ENCODE data around the gene ZBTB7C. TPM values are rescaled to one million over a fixed set of nuclear protein-coding genes. Genes with fewer than 3 reads are reported as not detected.

The ZBTB7C gene
- polyA plus RNA-seq, 1 experiment: not detected

DNA sequence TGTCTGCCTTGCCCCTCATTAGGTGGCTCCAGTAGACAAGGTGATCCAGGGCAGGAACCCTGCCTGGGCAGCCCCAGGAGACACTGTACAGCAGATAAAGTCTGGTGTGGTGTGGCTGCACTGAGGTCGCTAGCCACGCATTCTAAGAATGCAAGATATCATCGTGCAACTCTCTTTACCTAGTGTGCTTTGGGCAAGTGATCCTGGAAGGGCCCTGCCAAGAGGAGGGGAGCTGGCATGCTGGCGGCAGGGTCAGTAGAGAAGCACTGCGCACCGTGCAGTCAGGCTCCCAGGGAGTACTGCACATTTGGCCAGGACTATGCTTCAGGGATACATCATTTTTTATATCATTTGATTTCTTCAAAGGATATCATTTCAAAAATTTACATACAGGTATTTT, 283.5 kb downstream of the ZBTB7C start:
- H3K36me3 ChIP-seq (ENCODE audit: control insufficient read depth, insufficient read depth, low read length): no peaks in the 10 kb centered on the region
- ChIA-PET POLR2A (no interaction called here), CTCF (no interaction called here)
- H3K4me3 ChIP-seq (ENCODE audit: low read depth, low read length): no peak overlapping the region
- TF ChIP-seq, protein P1, sequence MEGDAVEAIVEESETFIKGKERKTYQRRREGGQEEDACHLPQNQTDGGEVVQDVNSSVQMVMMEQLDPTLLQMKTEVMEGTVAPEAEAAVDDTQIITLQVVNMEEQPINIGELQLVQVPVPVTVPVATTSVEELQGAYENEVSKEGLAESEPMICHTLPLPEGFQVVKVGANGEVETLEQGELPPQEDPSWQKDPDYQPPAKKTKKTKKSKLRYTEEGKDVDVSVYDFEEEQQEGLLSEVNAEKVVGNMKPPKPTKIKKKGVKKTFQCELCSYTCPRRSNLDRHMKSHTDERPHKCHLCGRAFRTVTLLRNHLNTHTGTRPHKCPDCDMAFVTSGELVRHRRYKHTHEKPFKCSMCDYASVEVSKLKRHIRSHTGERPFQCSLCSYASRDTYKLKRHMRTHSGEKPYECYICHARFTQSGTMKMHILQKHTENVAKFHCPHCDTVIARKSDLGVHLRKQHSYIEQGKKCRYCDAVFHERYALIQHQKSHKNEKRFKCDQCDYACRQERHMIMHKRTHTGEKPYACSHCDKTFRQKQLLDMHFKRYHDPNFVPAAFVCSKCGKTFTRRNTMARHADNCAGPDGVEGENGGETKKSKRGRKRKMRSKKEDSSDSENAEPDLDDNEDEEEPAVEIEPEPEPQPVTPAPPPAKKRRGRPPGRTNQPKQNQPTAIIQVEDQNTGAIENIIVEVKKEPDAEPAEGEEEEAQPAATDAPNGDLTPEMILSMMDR (IDR thresholded peaks at IDR 0.05; ENCODE audit: insufficient read depth, low read depth, low read length): no peak
- DNase-seq (ENCODE audit: low read depth): no peak
- H3K27me3 ChIP-seq (ENCODE audit: control insufficient read depth, insufficient read depth, low read length): peaks cover 5% of the 10 kb centered on the region; the same call in 1 of the 2 replicates

DNA sequence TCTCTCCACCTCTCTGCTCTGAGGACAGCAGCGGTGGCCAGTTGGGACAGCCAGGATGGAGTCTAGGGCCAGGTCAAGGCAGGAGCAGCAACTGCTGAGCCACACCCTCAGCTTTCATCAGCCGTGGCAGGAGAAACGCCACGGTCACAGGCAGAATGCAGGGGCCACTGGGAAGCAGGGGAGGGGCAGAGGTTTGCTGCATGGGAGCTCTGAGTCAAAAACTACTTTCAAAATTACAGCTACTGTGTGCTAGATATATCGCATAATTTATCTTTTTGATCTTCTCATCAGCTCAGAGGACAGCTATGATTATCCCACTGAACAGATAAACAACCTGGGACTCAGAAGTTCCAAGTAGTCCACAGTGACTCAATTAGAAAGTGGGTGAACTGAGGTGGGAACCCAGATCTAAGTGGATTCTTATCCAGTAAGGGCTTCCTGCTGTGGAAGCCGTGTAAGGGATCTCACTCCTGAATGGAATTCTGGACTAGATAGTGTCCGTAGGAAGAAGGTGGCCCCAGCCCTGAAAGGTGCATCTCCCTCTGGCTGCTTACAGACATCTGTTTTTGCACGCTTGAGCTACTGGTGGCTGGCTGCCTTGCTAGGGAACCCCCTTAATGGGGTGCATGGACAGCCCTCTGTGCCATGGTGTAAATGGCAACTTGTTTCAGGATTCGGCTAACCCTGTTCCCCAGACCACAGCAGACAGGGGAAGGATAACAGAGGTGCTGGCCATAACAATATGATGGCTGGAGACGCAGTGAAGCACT, 284.1 kb downstream of the ZBTB7C start:
- Histone ChIP-seq H3K27me3 (ENCODE audit: control insufficient read depth, insufficient read depth, low read length) (peaks cover 5% of the 10 kb centered on the region; the same call in 1 of the 2 replicates), H3K36me3 (ENCODE audit: control insufficient read depth, insufficient read depth, low read length) (no peaks in the 10 kb centered on the region), H3K4me3 (ENCODE audit: low read depth, low read length) (no peak overlapping the region)
- TF ChIP-seq, protein P1 (IDR thresholded peaks at IDR 0.05; ENCODE audit: insufficient read depth, low read depth, low read length): no peak
- CTCF ChIA-PET: interaction anchor here (0.6 kb wide), 1 partner anchor 21 kb away, joined by 3 read pairs; no protein-coding TSS in a partner anchor
- POLR2A ChIA-PET: no interaction called here
- no peak for DNase-seq (ENCODE audit: low read depth)

DNA sequence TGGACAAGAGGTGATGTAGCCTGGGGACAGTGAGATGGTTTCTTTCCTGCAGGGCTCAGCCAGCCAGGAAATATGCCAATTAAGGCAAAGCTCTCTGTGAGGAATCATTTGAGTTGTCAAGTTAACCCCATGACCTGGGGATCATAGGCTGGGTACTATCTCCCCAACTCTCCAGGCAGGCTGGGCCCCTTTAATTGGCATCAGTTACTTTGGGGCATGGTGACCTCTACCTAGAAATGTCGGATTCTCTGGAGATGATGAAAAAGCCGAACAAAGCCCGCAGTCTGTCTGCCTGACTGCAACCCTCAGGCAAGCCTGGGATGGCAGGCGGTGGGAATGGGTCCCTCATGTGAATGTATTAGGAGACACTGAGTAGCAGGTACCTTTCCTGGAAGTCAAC, 285.2 kb downstream of the ZBTB7C start:
- TF ChIP-seq, protein P1 (IDR thresholded peaks at IDR 0.05; ENCODE audit: insufficient read depth, low read depth, low read length): no peak
- no peak for DNase-seq (ENCODE audit: low read depth)
- H3K36me3 ChIP-seq (ENCODE audit: control insufficient read depth, insufficient read depth, low read length): no peaks in the 10 kb centered on the region
- peaks cover 1% of the 10 kb centered on the region; the same call in 1 of the 2 replicates for H3K27me3 ChIP-seq (ENCODE audit: control insufficient read depth, insufficient read depth, low read length)
- POLR2A ChIA-PET: no interaction called here
- no peak overlapping the region for H3K4me3 ChIP-seq (ENCODE audit: low read depth, low read length)
- CTCF ChIA-PET: interaction anchor here (0.7 kb wide), 1 partner anchor 13 kb away, joined by 3 read pairs; no protein-coding TSS in a partner anchor

DNA sequence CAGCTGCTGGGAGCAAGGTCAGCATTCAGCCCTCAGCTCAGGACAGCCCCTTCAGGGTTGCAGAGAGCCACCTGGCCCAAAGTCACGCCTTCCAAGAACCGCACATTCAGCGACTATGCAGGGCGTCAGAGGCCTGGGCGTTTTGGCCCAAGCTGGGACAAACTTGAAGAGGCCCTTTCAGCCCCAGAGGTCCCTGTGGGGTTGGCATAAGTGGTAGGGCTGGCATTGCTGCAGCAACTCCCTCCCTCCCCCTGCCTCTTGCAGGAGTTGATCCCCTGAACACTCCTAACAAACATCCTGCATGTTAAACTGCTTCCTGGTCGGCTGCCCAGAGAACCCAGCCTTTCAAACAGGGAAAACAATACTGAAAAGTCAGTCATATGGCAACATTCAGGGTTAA, 285.9 kb downstream of the ZBTB7C start:
- TF ChIP-seq, protein P1 (IDR thresholded peaks at IDR 0.05; ENCODE audit: insufficient read depth, low read depth, low read length): no peak
- no peak for DNase-seq (ENCODE audit: low read depth)
- ChIA-PET POLR2A (no interaction called here), CTCF (interaction anchor here (0.7 kb wide), 1 partner anchor 12 kb away, joined by 3 read pairs; no protein-coding TSS in a partner anchor)
- H3K4me3 ChIP-seq (ENCODE audit: low read depth, low read length): no peak overlapping the region
- peaks cover 1% of the 10 kb centered on the region; the same call in 1 of the 2 replicates for H3K27me3 ChIP-seq (ENCODE audit: control insufficient read depth, insufficient read depth, low read length)
- H3K36me3 ChIP-seq (ENCODE audit: control insufficient read depth, insufficient read depth, low read length): no peaks in the 10 kb centered on the region

DNA sequence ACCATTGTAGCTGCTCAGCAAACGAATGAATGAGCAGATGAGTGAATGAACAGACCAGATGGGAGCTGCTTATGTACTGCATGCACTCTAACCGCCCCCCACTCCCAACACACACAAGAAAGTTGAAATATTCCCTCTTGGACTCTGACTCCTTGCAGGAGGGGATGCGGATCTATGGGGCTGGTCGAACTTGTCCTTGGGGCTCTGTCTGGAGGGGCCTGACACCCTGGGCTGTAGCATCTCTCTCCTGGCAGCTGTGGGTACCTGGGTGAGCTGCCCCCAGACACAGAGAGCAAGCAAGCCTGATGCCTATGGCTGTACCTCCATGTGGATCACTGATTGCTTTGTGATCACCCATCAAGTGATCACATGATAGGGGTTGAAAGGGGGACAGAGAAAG, 286.4 kb downstream of the ZBTB7C start:
- no peak overlapping the region for H3K4me3 ChIP-seq (ENCODE audit: low read depth, low read length)
- no peak for DNase-seq (ENCODE audit: low read depth)
- peaks cover 1% of the 10 kb centered on the region; the same call in 1 of the 2 replicates for H3K27me3 ChIP-seq (ENCODE audit: control insufficient read depth, insufficient read depth, low read length)
- TF ChIP-seq, protein P1 (IDR thresholded peaks at IDR 0.05; ENCODE audit: insufficient read depth, low read depth, low read length): no peak
- ChIA-PET CTCF (no interaction called here), POLR2A (no interaction called here)
- H3K36me3 ChIP-seq (ENCODE audit: control insufficient read depth, insufficient read depth, low read length): no peaks in the 10 kb centered on the region
